HEK293 (cell line): ENCODE results near the gene KLHL14.

Source experiments
- CTCF ChIA-PET: fragments of 350-600 bp; formaldehyde crosslinking; extraction: SDS; loops from one replicate; lab custom pipeline; 2021; ENCODE audit warnings: antibody characterized with exemption; lab: Yijun Ruan, JAX
- POLR2A ChIA-PET: fragments of 300-600 bp; formaldehyde crosslinking; extraction: SDS; loops from one replicate; lab custom pipeline; 2020; ENCODE audit warnings: antibody characterized with exemption, inconsistent platforms; lab: Yijun Ruan, JAX
- H3K27ac ChIP-seq: fragments of 200-500 bp; sonication (Bioruptor generic); 2 replicates; pipeline ENCODE4 v1.5.1; 2014; ENCODE audit warnings: low read depth, low read length, control low read depth, inconsistent platforms; ENCODE audit errors: extremely low read depth
- H3K36me3 ChIP-seq, 2 experiments: fragments of 200-500 bp in 1 of 2; sonication (Bioruptor generic) in 1 of 2; 1 replicate in 1 of 2; 2 replicates in 1 of 2; pipeline ENCODE4 v1.5.1; 2014 to 2017; ENCODE audit warnings: inconsistent platforms in 2 of 2, low read length in 2 of 2; ENCODE audit not compliant: control insufficient read depth in 2 of 2, insufficient read depth in 1 of 2
- H3K4me1 ChIP-seq: fragments of 200-500 bp; sonication (Bioruptor generic); 2 replicates; pipeline ENCODE4 v1.5.1; 2014; ENCODE audit warnings: mild to moderate bottlenecking, low read length, inconsistent platforms; ENCODE audit not compliant: control insufficient read depth, insufficient read depth
- H3K4me3 ChIP-seq: 2 replicates; pipeline ENCODE4 v1.5.1; 2011; ENCODE audit warnings: low read depth, mild to moderate bottlenecking, control low read depth, low read length, moderate library complexity
- H3K9me3 ChIP-seq: fragments of 200-500 bp; sonication (Bioruptor generic); 2 replicates; pipeline ENCODE4 v1.5.1; 2014; ENCODE audit warnings: low read depth, low read length, inconsistent platforms; ENCODE audit not compliant: control insufficient read depth, insufficient read depth
- GLI2 ChIP-seq: fragments of 450-650 bp; formaldehyde crosslinking; IDR thresholded peaks from 2 replicates; pipeline ENCODE4; 2017; ENCODE audit warnings: missing biosample characterization, missing genetic modification characterization, low read depth, borderline replicate concordance
- KLF8 ChIP-seq: fragments of 450-650 bp; formaldehyde crosslinking; IDR thresholded peaks from 2 replicates; pipeline ENCODE4 v1.5.1; 2016; ENCODE audit warnings: missing biosample characterization, missing genetic modification characterization
- REPIN1 ChIP-seq: fragments of 450-650 bp; formaldehyde crosslinking; IDR thresholded peaks from 2 replicates; pipeline ENCODE4 v1.5.1; 2017; ENCODE audit warnings: missing biosample characterization, missing genetic modification characterization, low read depth
- SP3 ChIP-seq: fragments of 450-650 bp; formaldehyde crosslinking; IDR thresholded peaks from 2 replicates; pipeline ENCODE4 v1.5.1; 2016; ENCODE audit warnings: missing biosample characterization, missing genetic modification characterization
- ZBTB49 ChIP-seq: fragments of 450-650 bp; formaldehyde crosslinking; IDR thresholded peaks from 2 replicates; pipeline ENCODE4 v1.5.1; 2016; ENCODE audit warnings: missing biosample characterization, missing genetic modification characterization, low read depth
- ZFP69B ChIP-seq: fragments of 450-650 bp; formaldehyde crosslinking; IDR thresholded peaks from 2 replicates; pipeline ENCODE4 v1.5.1; 2016; ENCODE audit warnings: missing biosample characterization, missing genetic modification characterization
- ZNF114 ChIP-seq: fragments of 450-650 bp; formaldehyde crosslinking; IDR thresholded peaks from 2 replicates; pipeline ENCODE4 v1.5.0; 2017; ENCODE audit warnings: missing biosample characterization, missing genetic modification characterization
- ZNF146 ChIP-seq: fragments of 450-650 bp; formaldehyde crosslinking; IDR thresholded peaks from 2 replicates; pipeline ENCODE4 v1.5.1; 2016; ENCODE audit warnings: missing biosample characterization, missing genetic modification characterization
- ZNF16 ChIP-seq: fragments of 450-650 bp; formaldehyde crosslinking; IDR thresholded peaks from 2 replicates; pipeline ENCODE4 v1.5.1; 2016; ENCODE audit warnings: low read depth, missing biosample characterization, missing genetic modification characterization
- ZNF169 ChIP-seq: fragments of 450-650 bp; formaldehyde crosslinking; IDR thresholded peaks from 2 replicates; pipeline ENCODE4 v1.5.1; 2016; ENCODE audit warnings: missing biosample characterization, missing genetic modification characterization
- ZNF19 ChIP-seq: fragments of 450-650 bp; formaldehyde crosslinking; IDR thresholded peaks from 2 replicates; pipeline ENCODE4; 2016; ENCODE audit warnings: missing biosample characterization, missing genetic modification characterization, low read depth
- ZNF239 ChIP-seq: fragments of 450-650 bp; formaldehyde crosslinking; IDR thresholded peaks from 2 replicates; pipeline ENCODE4 v1.5.1; 2016; ENCODE audit warnings: missing biosample characterization, missing genetic modification characterization
- ZNF292 ChIP-seq: fragments of 450-650 bp; formaldehyde crosslinking; IDR thresholded peaks from 2 replicates; pipeline ENCODE4 v1.5.1; 2016; ENCODE audit warnings: low read depth, missing biosample characterization, missing genetic modification characterization, borderline replicate concordance
- ZNF37A ChIP-seq: fragments of 450-650 bp; IDR thresholded peaks from 2 replicates; pipeline ENCODE4 v1.5.1; 2018; ENCODE audit warnings: missing biosample characterization, missing genetic modification characterization
- ZNF433 ChIP-seq: fragments of 450-650 bp; formaldehyde crosslinking; IDR thresholded peaks from 2 replicates; pipeline ENCODE4 v1.5.1; 2016; ENCODE audit warnings: missing biosample characterization, missing genetic modification characterization, low read depth
- ZNF658 ChIP-seq: fragments of 450-650 bp; formaldehyde crosslinking; IDR thresholded peaks from 2 replicates; pipeline ENCODE4; 2016; ENCODE audit warnings: missing biosample characterization, missing genetic modification characterization
- ZNF664 ChIP-seq: fragments of 450-650 bp; formaldehyde crosslinking; IDR thresholded peaks from 2 replicates; pipeline ENCODE4 v1.5.1; 2016; ENCODE audit warnings: missing biosample characterization, missing genetic modification characterization
- ZNF747 ChIP-seq: fragments of 450-650 bp; formaldehyde crosslinking; IDR thresholded peaks from 2 replicates; pipeline ENCODE4 v1.5.1; 2016; ENCODE audit warnings: missing biosample characterization, missing genetic modification characterization
- ZNF777 ChIP-seq: fragments of 450-650 bp; formaldehyde crosslinking; IDR thresholded peaks from 2 replicates; pipeline ENCODE4 v1.5.1; 2017; ENCODE audit warnings: missing biosample characterization, missing genetic modification characterization, borderline replicate concordance
- ZNF830 ChIP-seq: fragments of 450-650 bp; IDR thresholded peaks from 2 replicates; pipeline ENCODE4 v1.5.0; 2018; ENCODE audit warnings: missing biosample characterization, missing genetic modification characterization, low read depth, mild to moderate bottlenecking, moderate library complexity
- TF ChIP-seq, protein P1 (sequence below): fragments of 450-650 bp; formaldehyde crosslinking; IDR thresholded peaks from 2 replicates; pipeline ENCODE4 v1.5.1; 2016; ENCODE audit warnings: missing biosample characterization, missing genetic modification characterization, borderline replicate concordance
- TF ChIP-seq, protein P2 (sequence below): sonication (generic); formaldehyde crosslinking; IDR thresholded peaks from 2 replicates; pipeline ENCODE4 v1.8.1; 2022; ENCODE audit warnings: mild to moderate bottlenecking, moderate library complexity, missing genetic modification reagents

KLHL14 gene

GRCh38 chr18:32822197-32822596, 49.4 kb upstream of the KLHL14 start:
- no peaks in the 10 kb centered on the region for H3K36me3 ChIP-seq
- no peaks in the 10 kb centered on the region for H3K4me1 ChIP-seq
- H3K4me3 ChIP-seq = no peak overlapping the region
- no peaks in the 10 kb centered on the region for H3K9me3 ChIP-seq
- no peak for TF ChIP-seq ZNF114 (tag by site-specific recombination)
- TF ChIP-seq KLF8 = no peak
- TF ChIP-seq ZNF19 (tag by site-specific recombination) = no peak
- no peak for TF ChIP-seq ZFP69B (tag by site-specific recombination)
- TF ChIP-seq, all 188 proteins: peak for 0
- no peak overlapping the region for H3K27ac ChIP-seq
- POLR2A ChIA-PET = no interaction called here
- CTCF ChIA-PET = interaction anchor here (0.7 kb wide), 1 partner anchor 14 kb away, joined by 3 read pairs; no protein-coding TSS in a partner anchor

DNA sequence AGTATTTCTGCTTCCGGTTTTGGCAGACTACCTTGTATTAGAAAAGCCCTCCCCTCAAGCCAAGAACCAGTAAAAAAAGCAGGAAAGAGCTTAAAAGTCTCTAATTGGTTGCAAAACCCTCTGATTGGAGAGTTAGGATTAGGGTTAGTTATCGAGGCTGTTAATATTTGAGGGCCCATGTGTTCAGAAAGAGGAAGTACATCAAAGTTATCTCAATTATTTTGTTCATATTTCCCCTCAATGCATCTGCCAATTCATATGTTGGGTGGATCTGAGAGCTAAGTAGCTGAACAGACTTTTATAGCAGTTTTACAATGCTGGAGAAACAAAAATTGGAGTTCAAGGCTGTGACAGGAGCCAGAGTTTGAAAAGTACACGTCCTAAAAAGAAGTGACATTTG, 43.1 kb upstream of the KLHL14 start:
- TF ChIP-seq ZNF664 (tag by site-specific recombination) (no peak), SP3 (tag by site-specific recombination) (no peak), ZNF747 (tag by site-specific recombination) (no peak), ZNF146 (tag by site-specific recombination) (no peak), ZNF292 (no peak), ZBTB49 (tag by site-specific recombination) (no peak)
- TF ChIP-seq, protein P1, sequence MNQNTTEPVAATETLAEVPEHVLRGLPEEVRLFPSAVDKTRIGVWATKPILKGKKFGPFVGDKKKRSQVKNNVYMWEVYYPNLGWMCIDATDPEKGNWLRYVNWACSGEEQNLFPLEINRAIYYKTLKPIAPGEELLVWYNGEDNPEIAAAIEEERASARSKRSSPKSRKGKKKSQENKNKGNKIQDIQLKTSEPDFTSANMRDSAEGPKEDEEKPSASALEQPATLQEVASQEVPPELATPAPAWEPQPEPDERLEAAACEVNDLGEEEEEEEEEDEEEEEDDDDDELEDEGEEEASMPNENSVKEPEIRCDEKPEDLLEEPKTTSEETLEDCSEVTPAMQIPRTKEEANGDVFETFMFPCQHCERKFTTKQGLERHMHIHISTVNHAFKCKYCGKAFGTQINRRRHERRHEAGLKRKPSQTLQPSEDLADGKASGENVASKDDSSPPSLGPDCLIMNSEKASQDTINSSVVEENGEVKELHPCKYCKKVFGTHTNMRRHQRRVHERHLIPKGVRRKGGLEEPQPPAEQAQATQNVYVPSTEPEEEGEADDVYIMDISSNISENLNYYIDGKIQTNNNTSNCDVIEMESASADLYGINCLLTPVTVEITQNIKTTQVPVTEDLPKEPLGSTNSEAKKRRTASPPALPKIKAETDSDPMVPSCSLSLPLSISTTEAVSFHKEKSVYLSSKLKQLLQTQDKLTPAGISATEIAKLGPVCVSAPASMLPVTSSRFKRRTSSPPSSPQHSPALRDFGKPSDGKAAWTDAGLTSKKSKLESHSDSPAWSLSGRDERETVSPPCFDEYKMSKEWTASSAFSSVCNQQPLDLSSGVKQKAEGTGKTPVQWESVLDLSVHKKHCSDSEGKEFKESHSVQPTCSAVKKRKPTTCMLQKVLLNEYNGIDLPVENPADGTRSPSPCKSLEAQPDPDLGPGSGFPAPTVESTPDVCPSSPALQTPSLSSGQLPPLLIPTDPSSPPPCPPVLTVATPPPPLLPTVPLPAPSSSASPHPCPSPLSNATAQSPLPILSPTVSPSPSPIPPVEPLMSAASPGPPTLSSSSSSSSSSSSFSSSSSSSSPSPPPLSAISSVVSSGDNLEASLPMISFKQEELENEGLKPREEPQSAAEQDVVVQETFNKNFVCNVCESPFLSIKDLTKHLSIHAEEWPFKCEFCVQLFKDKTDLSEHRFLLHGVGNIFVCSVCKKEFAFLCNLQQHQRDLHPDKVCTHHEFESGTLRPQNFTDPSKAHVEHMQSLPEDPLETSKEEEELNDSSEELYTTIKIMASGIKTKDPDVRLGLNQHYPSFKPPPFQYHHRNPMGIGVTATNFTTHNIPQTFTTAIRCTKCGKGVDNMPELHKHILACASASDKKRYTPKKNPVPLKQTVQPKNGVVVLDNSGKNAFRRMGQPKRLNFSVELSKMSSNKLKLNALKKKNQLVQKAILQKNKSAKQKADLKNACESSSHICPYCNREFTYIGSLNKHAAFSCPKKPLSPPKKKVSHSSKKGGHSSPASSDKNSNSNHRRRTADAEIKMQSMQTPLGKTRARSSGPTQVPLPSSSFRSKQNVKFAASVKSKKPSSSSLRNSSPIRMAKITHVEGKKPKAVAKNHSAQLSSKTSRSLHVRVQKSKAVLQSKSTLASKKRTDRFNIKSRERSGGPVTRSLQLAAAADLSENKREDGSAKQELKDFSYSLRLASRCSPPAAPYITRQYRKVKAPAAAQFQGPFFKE (tag by site-specific recombination) = no peak
- ChIA-PET POLR2A (no interaction called here), CTCF (interaction anchor here (0.7 kb wide), 1 partner anchor 458 kb away, joined by 6 read pairs; no protein-coding TSS in a partner anchor)
- Histone ChIP-seq H3K36me3 (no peaks in the 10 kb centered on the region), H3K27ac (no peak overlapping the region), H3K4me3 (no peak overlapping the region), H3K4me1 (no peaks in the 10 kb centered on the region), H3K9me3 (no peaks in the 10 kb centered on the region)

GRCh38 chr18:32812342-32812741, 39.5 kb upstream of the KLHL14 start:
- Histone ChIP-seq H3K4me3 (no peak overlapping the region), H3K27ac (no peak overlapping the region), H3K4me1 (no peaks in the 10 kb centered on the region), H3K36me3 (no peaks in the 10 kb centered on the region), H3K9me3 (no peaks in the 10 kb centered on the region)
- POLR2A ChIA-PET = no interaction called here
- CTCF ChIA-PET = no interaction called here
- TF ChIP-seq ZNF658 (tag by site-specific recombination) (no peak), ZNF169 (no peak), ZNF830 (tag by site-specific recombination) (no peak), ZNF16 (tag by site-specific recombination) (no peak), ZNF433 (tag by site-specific recombination) (no peak), ZNF239 (tag by site-specific recombination) (no peak), REPIN1 (no peak), ZNF777 (tag by site-specific recombination) (no peak), GLI2 (tag by site-specific recombination) (no peak), ZNF37A (tag by site-specific recombination) (no peak)
- TF ChIP-seq, protein P2, sequence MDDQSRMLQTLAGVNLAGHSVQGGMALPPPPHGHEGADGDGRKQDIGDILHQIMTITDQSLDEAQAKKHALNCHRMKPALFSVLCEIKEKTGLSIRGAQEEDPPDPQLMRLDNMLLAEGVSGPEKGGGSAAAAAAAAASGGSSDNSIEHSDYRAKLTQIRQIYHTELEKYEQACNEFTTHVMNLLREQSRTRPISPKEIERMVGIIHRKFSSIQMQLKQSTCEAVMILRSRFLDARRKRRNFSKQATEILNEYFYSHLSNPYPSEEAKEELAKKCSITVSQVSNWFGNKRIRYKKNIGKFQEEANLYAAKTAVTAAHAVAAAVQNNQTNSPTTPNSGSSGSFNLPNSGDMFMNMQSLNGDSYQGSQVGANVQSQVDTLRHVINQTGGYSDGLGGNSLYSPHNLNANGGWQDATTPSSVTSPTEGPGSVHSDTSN = no peak
